HG03196 (cell line): ENCODE data around the gene ZDHHC13.

ENCODE experiments used
- ATAC-seq: cut with Tn5 transposase; IDR thresholded peaks from one replicate; pipeline ENCODE4 v1.9.1; 2021; ENCODE audit not compliant: unreplicated experiment

The ZDHHC13 gene

GRCh38 chr11:19164881-19165280 is 47.9 kb downstream of the ZDHHC13 start:
- ATAC-seq = no peak

- no peak for ATAC-seq
Measured at GRCh38 chr11:19168090-19168489, 51.1 kb downstream of the ZDHHC13 start.

GRCh38 chr11:19173004-19173689 is 56.2 kb downstream of the ZDHHC13 start:
- ATAC-seq = no peak

GRCh38 chr11:19173964-19174638 is 57.1 kb downstream of the ZDHHC13 start:
- no peak for ATAC-seq

- no peak for ATAC-seq
Measured at GRCh38 chr11:19176629-19177186, 59.7 kb downstream of the ZDHHC13 start.

- no peak for ATAC-seq
Measured at GRCh38 chr11:19181531-19182261, 64.7 kb downstream of the ZDHHC13 start.

- ATAC-seq = no peak
Measured at GRCh38 chr11:19183646-19184045, 66.7 kb downstream of the ZDHHC13 start.

GRCh38 chr11:19185036-19185435 is 68.1 kb downstream of the ZDHHC13 start:
- no peak for ATAC-seq

GRCh38 chr11:19185516-19186052 is 68.6 kb downstream of the ZDHHC13 start:
- no peak for ATAC-seq

GRCh38 chr11:19187114-19187832 is 70.3 kb downstream of the ZDHHC13 start:
- ATAC-seq = no peak

GRCh38 chr11:19187833-19188258 is 70.9 kb downstream of the ZDHHC13 start:
- ATAC-seq = no peak

- no peak for ATAC-seq
Measured at GRCh38 chr11:19191530-19192169, 74.7 kb downstream of the ZDHHC13 start.

GRCh38 chr11:19193916-19194315 is 76.9 kb downstream of the ZDHHC13 start:
- no peak for ATAC-seq

- ATAC-seq = no peak
Measured at GRCh38 chr11:19194620-19195308, 77.8 kb downstream of the ZDHHC13 start.

GRCh38 chr11:19196432-19196831 is 79.5 kb downstream of the ZDHHC13 start:
- no peak for ATAC-seq

GRCh38 chr11:19199048-19199447 is 82.1 kb downstream of the ZDHHC13 start:
- ATAC-seq = no peak

- ATAC-seq = no peak
Measured at GRCh38 chr11:19199771-19200170, 82.8 kb downstream of the ZDHHC13 start.

GRCh38 chr11:19200410-19201201 is 83.6 kb downstream of the ZDHHC13 start:
- ATAC-seq = no peak
